Globus pallidus (tissue), 1 donor: ENCODE measurements around the gene AGBL4.
"Not testable (repeated sequence)": the region's sequence is repeated elsewhere in the genome, so short reads cannot be mapped to it uniquely, and the experiment has no call there.

Source experiments
- DNase-seq: peaks from one replicate; pipeline ENCODE4 v3.0.0-alpha.2; 2015; ENCODE audit warnings: low spot score

Gene AGBL4

GRCh38 chr1:49026230-49026811 is 997.4 kb downstream of the AGBL4 start:
- no peak for DNase-seq

- no peak for DNase-seq
Observed at GRCh38 chr1:49016030-49016977, 1007.5 kb downstream of the AGBL4 start.

DNA sequence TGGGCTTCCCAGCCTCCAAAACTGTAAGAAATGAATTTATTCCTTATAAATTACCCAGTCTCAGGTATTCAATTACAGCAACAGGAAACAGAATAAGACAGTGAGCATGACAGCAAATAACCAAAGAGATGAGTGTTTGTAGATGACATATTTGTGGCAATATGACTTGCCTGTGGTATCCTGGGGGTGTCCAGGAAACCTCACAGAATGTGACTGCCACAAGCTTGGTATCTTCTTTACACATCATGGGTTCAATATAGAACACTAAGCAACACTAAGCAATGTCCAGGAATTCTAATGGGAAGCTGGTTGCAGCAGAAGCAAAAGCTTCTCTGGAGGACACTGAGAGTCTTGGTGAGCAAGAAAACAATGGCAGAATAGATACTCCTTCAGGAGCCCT is 1010.7 kb downstream of the AGBL4 start:
- DNase-seq = no peak

DNA sequence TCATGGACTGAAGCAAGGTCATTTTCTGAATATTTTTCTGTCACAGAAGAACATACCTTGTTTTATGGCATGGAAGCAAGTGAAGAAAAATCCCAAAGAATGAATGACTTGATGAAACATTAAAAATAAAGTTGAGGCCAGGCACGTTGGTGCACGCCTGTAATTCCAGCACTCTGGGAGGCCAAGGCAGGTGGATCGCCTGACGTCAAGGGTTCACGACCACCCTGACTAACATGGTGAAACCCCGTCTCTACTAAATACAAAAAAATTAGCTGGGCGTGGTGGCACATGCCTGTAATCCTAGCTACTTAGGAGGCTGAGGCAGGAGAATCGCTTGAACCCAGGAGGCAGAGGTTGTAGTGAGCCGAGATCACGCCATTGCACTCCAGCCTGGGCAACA is 1020.8 kb downstream of the AGBL4 start:
- not testable (repeated sequence) for DNase-seq

DNA sequence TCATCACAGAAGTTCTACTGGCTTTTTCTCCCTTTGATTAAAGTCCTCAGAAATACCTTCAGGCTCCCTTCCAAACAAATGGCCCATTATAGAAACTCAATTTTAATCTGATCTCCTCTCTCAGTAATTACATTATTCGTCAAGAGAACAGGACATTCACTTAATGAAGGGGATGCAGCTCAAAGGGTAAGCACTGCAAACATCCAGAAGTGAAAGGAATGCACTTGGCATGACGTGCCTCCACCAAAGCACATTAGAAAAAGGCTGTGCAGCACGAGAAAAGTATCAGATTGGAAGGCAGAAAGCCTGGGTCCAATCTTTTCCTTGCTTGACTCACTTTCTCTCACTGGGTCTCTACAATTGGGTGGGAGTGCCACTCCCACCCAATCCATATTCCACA is 1024.4 kb downstream of the AGBL4 start:
- DNase-seq = no peak

- DNase-seq = no peak
Observed at GRCh38 chr1:48996311-48996710, 1027.4 kb downstream of the AGBL4 start.

DNA sequence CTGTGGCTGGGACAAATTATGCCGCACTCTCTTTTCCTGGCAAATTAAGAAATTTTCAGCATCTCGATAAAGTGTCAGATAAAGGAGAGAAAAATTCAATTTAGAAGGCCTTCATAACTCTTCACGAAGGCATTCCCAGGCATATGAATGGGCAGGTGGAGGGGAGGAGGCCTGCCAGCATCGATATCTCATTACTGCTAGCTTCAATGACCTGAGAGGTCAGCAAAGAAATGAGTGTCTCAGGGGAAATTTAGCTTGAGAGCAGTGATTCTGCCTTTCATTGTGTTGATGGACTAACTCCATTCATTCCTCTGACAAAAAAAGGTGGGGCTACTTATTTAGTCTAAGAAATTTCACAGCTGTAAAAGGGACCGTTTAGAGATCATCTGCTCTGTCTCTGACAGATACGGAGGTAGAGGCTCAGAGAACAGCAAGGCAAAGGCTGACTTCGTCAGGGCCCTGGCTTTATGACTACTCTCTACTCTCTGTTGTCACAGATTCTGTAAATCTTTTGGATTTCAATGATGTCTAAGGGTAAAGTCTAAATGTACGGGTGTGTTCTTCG is 1035.0 kb downstream of the AGBL4 start:
- no peak for DNase-seq

DNA sequence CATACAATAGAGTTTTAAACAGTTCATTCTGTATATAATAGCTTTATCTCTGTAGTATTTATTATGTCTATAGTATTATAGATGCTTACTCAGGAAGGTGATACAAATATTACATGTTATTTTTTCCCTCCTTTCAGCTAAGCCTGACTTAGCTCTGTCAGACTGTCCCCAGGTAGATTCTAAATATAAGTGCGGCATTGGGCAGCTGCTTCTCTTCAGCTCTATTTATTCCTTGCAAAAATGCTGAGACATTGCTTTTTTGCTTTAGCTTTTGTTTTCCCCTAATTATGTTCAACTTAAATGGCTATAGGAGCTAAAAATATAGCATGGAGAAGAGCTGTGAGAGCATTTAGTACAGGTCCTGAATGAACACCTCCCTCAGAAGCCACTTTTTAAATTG is 1043.8 kb downstream of the AGBL4 start:
- DNase-seq = no peak

- no peak for DNase-seq
Observed at GRCh38 chr1:48978413-48978812, 1045.3 kb downstream of the AGBL4 start.

- DNase-seq = no peak
Observed at GRCh38 chr1:48977273-48977672, 1046.5 kb downstream of the AGBL4 start.

GRCh38 chr1:48969971-48970370 is 1053.8 kb downstream of the AGBL4 start:
- no peak for DNase-seq

- DNase-seq = no peak
Observed at GRCh38 chr1:48967318-48967717, 1056.4 kb downstream of the AGBL4 start.

DNA sequence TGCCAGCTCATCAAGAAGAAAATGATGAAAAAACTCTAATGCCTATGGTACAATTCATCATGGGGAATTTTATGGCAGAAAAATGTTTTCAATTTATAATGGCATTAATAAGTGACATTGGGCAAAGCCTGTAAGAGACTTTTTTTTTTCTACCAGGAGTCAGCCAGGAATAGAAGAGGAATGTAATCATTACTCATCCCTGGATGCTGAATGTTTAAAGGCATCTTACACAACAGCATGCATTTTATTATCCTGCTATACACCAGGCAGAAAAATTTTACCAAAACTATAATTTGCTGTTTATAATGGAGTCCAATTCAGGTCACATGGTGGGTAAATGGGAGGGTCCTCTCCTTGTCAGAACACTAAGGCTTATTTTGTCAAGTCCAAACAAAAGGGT is 1057.2 kb downstream of the AGBL4 start:
- DNase-seq = no peak

- DNase-seq = no peak
Observed at GRCh38 chr1:48960320-48960719, 1063.4 kb downstream of the AGBL4 start.

GRCh38 chr1:48955774-48956173 is 1068.0 kb downstream of the AGBL4 start:
- no peak for DNase-seq

GRCh38 chr1:48953617-48954016 is 1070.1 kb downstream of the AGBL4 start:
- no peak for DNase-seq

- no peak for DNase-seq
Observed at GRCh38 chr1:48948562-48948961, 1075.2 kb downstream of the AGBL4 start.

GRCh38 chr1:48947761-48948537 is 1075.8 kb downstream of the AGBL4 start:
- peak; percentile 20 for DNase-seq

GRCh38 chr1:48946070-48946469 is 1077.7 kb downstream of the AGBL4 start:
- DNase-seq = no peak

DNA sequence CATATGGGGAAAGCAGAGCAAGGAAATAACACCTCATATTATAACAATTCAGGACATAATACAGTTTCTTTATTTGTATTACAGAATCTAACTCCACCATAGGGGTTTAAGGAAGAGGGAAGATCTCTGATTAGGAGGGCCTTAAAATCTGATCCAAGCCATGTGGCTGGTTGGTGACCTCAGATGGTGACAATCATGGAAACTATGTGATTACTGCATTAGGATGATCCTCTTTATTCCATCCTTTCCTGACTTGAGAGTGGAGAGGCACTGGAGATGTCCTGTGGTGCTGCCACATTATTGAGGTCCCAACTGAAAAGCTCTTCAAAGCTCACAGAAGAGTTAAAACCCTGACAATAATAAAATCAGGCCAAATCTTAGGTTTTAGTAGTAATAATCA is 1078.9 kb downstream of the AGBL4 start:
- DNase-seq = no peak

DNA sequence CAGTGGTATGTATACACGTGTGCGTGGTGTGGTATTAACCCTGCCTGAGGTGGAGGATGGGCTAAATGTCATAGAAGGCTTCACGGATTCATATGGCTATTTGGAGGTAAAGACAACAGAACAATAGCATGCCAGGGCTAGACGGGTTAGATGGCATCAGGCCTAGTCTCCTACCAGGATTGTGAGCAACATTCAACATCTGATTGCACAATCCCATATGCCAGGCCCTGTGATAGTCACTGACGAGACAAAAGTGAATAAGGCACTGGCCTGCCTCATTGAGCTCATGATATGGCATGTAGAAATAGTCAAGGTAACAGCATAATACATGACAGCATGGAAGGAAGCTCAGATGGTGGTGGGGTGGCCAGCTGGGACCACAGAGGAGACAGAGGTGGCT is 1079.9 kb downstream of the AGBL4 start:
- no peak for DNase-seq

GRCh38 chr1:48943393-48943792 is 1080.4 kb downstream of the AGBL4 start:
- DNase-seq = no peak
